Astrocyte of the spinal cord (primary cell): Measurements from ENCODE around the gene APOBEC3F.

ENCODE experiments used
- DNase-seq: peaks from one replicate; pipeline ENCODE4 v3.0.0; 2011; ENCODE audit warnings: low read depth, low spot score
- H3K4me3 ChIP-seq: 2 replicates; pipeline ENCODE4 v1.5.1; 2011; ENCODE audit warnings: low read depth, mild to moderate bottlenecking, low read length, moderate library complexity
- in situ Hi-C: cut with HindIII; loops from 2 replicates; pipeline ENCODE4 v1.10.0; 2017; ENCODE audit warnings: low sequenced_read_pairs
- TF ChIP-seq, protein P1 (sequence below): IDR thresholded peaks from 2 replicates; pipeline ENCODE4 v1.5.1; 2012; ENCODE audit warnings: low read depth, mild to moderate bottlenecking, low read length, inconsistent platforms

Gene APOBEC3F

DNA sequence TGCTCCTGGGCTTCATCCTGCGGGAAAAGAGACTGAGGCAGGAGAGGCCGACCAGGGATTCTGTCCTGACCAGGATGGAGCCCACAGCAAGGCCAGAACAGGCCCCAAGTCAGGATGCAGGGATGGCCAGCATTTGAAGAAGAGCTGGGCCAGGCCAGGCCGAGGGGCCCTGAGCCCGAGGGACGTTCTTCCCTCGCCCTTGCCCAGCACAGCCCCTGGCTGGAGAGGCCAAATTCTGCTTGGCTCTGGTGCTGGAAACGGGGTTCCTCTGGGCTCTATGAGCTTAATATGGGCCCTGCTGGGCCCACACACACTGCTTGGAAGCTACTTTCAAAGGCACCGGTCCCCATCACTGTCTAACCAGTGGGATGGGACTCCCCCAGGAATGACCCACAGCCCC is 44.0 kb downstream of the APOBEC3F start:
- in situ Hi-C loops, result no loop called here
- DNase-seq, result no peak
- TF ChIP-seq, protein P1, sequence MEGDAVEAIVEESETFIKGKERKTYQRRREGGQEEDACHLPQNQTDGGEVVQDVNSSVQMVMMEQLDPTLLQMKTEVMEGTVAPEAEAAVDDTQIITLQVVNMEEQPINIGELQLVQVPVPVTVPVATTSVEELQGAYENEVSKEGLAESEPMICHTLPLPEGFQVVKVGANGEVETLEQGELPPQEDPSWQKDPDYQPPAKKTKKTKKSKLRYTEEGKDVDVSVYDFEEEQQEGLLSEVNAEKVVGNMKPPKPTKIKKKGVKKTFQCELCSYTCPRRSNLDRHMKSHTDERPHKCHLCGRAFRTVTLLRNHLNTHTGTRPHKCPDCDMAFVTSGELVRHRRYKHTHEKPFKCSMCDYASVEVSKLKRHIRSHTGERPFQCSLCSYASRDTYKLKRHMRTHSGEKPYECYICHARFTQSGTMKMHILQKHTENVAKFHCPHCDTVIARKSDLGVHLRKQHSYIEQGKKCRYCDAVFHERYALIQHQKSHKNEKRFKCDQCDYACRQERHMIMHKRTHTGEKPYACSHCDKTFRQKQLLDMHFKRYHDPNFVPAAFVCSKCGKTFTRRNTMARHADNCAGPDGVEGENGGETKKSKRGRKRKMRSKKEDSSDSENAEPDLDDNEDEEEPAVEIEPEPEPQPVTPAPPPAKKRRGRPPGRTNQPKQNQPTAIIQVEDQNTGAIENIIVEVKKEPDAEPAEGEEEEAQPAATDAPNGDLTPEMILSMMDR, result no peak
- no peak overlapping the region for H3K4me3 ChIP-seq

- TF ChIP-seq, protein P1, result no peak
- DNase-seq, result no peak
- in situ Hi-C loops, result no loop called here
- no peak overlapping the region for H3K4me3 ChIP-seq
Measured at GRCh38 chr22:39087098-39087497, 46.4 kb downstream of the APOBEC3F start.

- no peak for DNase-seq
- no peak overlapping the region for H3K4me3 ChIP-seq
- TF ChIP-seq, protein P1, result no peak
- in situ Hi-C loops, result no loop called here
Measured at GRCh38 chr22:39087881-39088684, 47.4 kb downstream of the APOBEC3F start.

GRCh38 chr22:39088685-39089032 is 48.0 kb downstream of the APOBEC3F start:
- TF ChIP-seq, protein P1, result no peak
- in situ Hi-C loops, result no loop called here
- no peak for DNase-seq
- no peak overlapping the region for H3K4me3 ChIP-seq

DNA sequence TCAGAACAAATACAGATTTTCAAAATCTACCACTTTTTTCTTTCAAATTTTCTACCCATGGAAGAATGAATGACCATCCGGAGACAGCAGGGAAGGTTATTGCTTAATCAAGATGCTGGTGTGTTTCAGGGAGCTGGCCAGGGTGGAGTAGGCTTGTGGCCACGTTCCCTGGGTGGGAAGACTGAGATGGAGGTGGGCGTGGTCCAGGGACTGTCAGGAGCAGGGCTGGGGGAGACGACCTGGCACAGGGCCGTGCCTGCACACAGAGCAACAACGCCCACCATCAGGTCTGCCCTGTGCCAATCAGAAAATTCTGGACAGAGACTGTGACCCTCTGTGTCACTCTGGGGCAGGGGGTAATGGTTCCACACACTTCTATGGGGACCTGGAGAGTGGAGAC is 49.3 kb downstream of the APOBEC3F start:
- TF ChIP-seq, protein P1, result no peak
- in situ Hi-C loops, result no loop called here
- no peak overlapping the region for H3K4me3 ChIP-seq
- DNase-seq, result no peak

- H3K4me3 ChIP-seq, result no peak overlapping the region
- no peak for DNase-seq
- TF ChIP-seq, protein P1, result no peak
- in situ Hi-C loops, result no loop called here
Measured at GRCh38 chr22:39090426-39091064, 49.9 kb downstream of the APOBEC3F start.
